Activated CD4-positive, alpha-beta T cell treated with anti-CD3 and anti-CD28 coated beads, Interleukin-2, amount 50 U/mL, for 1 hour (primary cell): ENCODE measurements around the gene SAXO1.
"Not testable (repeated sequence)": the region's sequence is repeated elsewhere in the genome, so short reads cannot be mapped to it uniquely, and the experiment has no call there.

Source experiments
- DNase-seq: peaks from one replicate; pipeline ENCODE4 v3.0.0-alpha.2; 2020

Gene SAXO1

DNA sequence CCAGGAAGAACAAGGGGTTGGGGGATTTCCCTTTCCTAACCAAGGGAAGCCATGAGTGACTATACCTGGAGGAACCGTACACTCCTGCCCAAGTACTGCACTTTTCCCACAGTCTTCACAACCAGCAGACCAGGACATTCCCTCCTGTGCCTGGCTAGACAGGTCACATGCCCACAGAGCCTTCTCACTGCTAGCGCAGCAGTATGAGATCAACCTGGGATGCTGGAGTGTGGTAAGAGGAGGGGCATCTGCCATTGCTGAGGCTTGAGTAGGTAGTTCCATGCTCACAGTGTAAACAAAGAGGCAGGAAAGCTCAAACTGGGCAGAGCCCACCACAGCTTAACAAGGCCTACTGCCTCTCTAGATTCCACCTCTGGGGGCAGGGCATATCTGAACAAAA, 35.9 kb downstream of the SAXO1 start:
- DNase-seq: no peak

GRCh38 chr9:18996211-18996610, 36.8 kb downstream of the SAXO1 start:
- no peak for DNase-seq

DNA sequence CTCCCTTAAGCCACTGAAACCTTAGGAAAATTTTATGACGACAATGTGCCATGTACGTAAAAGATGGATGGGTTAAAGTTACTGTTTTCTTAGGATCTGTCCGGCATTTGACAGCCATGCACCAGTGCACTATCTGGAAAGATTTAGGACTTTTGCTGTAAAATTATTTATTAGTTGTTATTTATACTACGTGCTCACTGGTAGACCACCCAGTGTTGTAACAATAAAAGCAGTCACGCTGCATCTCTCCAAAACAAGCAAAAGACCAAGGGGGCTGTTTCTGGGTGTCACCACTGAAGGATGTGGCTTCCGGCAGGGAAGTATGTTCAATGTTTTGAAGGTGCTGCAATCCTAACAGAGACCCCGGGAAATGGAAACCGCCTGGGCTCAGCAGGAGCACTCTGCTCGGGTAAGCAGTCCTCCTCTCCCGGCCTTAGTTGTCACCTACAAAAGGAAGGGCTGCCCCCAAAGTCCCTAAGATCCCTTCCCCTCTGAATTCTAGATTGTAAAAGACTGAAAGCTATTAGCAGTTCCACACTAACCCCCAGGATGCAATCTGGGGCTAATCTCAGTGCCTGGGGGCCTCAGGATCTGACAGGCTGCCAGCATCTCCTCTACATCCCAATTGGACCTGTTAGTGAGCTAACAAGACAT, 38.6 kb downstream of the SAXO1 start:
- no peak for DNase-seq

- not testable (repeated sequence) for DNase-seq
Measured at GRCh38 chr9:18991197-18991596, 41.8 kb downstream of the SAXO1 start.

GRCh38 chr9:18990494-18990893, 42.5 kb downstream of the SAXO1 start:
- DNase-seq: no peak

DNA sequence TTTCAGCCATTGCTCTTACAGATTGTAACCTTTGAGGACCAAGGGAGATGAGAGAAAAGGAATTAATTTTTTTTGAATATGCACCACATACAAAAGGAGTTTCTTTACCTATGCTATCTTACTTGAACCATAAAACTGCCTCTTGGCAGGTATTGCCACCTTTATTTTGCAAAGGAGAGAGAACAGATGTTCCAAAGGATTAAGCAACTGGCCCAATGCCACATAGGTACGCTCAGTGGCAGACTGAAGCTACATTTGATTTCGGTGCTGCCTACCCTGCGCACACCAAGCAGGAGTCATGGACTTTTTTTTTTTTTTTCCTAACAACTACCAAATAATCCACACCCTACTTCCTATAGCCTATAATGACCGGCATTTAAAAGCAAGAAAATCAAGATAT, 43.1 kb downstream of the SAXO1 start:
- no peak for DNase-seq

DNA sequence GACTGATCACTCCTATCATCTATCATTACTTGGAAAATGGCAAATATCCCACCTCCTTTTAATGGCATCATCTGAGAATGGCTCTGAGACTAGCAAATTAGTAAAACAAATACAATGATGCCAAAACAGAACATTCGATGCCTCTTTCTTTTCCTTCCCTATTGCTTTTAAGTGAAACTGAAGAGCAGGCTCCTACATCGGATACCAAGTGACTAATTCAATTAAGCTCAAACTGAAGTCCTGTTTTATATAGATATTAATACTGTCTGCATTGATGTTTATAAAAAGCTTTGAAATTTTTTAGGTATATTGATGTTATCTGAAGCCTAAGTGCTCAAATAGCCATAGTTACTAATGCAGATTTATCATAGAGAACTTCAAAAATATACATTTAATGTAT, 43.9 kb downstream of the SAXO1 start:
- DNase-seq: no peak

DNA sequence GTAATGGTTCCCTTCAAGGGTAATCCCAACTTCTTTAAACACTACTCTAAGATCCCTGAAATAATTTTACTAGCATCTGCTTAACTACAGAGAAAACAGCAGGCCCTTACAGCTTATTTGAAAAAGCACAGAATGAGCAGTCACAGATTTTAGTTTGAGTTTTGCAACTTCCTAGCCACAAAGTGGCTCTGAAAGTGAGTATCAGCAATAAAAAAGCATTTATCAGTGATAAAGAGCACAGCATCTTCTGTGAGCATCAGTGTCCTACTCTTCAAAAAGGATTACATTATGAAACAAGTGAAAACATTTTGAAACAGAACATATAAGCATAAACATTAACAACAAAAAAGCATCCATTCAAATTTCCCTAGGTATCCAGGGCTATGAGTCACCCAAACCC, 45.0 kb downstream of the SAXO1 start:
- no peak for DNase-seq

DNA sequence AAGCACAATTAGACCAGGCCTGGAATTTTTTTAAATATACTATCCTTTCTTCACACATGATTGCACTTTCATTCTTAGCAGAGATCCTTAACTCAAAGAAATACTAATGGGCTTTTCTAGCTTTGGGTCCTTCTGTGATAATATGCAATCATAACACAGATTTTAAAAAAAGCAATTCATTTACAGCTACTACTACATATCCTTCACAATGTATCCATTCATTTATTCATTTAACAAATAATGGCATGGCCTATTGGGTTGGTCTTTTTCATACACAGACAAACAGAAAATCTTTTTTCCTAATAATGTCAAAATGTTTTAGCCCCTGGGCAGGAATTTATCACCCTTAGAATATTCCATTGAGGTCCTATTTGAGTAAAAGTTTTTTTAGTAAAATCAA, 47.0 kb downstream of the SAXO1 start:
- DNase-seq: no peak

DNA sequence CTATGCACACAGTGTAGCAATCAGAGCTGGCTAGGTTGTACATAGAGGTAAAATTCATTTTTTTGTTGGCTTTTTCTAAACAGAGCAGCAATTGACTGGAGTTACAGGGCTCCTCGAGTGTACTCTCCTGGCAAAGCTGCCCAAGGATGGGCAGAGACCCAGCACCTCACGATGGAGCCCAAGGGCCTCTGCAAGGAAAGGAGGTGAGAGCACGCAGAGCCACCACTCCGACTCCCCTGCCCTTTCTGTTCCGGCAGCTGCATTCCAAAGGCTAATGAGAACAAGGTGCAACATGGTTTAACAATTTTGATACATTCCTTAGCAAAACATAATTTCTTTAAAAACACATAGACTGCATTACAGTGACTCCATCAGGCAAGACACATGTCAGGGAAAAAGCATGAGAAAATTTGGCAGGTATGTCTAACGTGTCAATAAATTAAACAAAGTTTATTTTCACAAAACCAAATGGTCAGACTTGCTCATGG, 47.5 kb downstream of the SAXO1 start:
- DNase-seq: no peak

GRCh38 chr9:18982262-18982620, 50.8 kb downstream of the SAXO1 start:
- no peak for DNase-seq

DNA sequence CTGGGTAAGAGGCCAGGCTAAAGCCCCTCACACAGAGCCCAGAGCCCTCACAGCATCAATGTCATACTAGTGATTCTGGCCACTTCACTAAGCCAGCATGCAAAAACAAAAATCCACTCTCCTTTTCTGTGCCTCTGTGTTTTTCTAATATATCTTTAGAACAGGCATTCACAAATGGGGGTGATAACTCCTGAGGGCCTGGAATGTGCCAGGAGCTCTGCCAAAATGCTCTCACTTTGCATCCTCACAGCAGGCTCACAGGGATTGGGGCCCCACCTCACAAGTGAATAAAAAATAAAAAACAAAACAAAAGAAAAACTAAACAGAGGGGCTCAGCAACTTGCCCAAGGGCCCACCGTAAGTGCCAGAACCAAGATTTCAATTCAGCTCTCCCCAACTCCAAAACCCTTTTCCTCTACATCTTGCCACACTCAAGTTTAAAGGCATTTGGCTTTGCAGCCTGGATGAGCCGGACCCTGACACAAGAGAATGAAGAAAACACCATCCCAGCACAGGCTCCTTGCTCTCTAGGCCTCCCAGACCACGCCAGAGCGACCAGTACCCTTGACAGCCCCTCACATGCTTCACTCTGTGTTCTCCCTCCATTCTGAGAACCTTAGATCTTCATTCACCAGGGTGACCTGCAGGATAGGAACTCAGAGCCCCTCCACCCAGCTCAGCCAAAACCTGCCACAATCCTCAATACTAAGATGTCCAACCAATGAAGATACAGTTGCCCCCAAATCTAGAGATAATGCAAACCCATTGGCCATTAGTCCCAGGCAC, 51.3 kb downstream of the SAXO1 start:
- DNase-seq: no peak

DNA sequence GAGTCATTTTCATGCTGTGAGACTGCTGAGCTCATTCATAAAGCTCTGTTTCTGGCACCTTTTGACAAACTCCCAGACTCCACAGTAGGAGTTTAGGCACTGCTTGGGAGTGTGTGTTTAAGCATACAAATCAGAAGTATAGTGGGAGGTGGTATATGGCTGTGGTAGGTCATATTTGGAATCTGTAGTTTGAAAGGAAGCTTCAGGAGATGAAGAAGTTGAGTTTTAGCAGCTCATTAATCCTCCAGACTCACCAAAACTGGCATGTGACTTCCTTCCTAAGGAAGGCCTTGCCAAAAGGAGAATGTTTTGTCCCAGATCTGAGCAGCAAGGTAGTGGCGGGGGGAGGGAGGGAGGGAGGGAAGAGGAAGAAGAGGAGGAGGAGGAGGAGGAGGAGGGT, 52.8 kb downstream of the SAXO1 start:
- DNase-seq: no peak

GRCh38 chr9:18979367-18979766, 53.6 kb downstream of the SAXO1 start:
- no peak for DNase-seq

GRCh38 chr9:18978188-18978587, 54.8 kb downstream of the SAXO1 start:
- no peak for DNase-seq

- no peak for DNase-seq
Measured at GRCh38 chr9:18976709-18977531, 56.1 kb downstream of the SAXO1 start.

GRCh38 chr9:18976221-18976708, 56.7 kb downstream of the SAXO1 start:
- DNase-seq: no peak

DNA sequence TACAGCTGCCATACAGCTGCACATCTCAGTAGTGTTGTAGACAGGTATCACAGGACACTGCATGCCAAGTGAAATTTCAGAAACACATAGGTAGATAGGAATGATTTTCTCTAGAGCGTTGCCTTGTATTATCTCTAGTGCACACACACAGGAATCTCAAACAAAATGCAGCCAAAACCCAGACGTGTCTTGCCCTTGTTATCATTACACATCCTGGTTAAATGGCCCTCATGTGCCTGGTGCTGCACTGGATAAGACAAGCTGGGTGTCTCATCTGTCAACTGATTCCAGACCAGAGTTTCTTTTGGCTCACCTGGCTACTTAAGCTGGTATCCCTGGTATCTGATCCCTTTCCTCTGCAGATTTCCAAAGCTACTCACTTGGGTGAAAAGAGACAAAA, 59.7 kb downstream of the SAXO1 start:
- no peak for DNase-seq

DNA sequence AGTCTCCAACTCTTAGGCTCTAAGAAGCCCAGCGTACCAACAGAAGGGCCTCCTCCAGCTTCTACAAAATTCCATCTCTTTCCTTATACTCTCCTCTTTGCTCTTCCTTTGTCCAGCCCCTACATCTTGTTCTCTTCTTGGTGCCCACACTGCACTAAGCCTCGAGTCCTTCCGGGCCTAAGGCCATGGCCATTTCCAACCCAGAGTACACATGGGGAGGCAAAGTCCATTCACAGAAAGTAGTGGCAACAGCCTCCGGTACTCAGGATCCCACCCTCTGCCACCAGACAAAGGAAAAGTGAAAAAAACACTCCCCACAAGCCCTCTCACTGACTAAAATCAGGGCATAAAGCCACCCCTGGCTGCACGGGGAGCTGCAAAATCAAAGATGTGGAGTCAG, 60.3 kb downstream of the SAXO1 start:
- no peak for DNase-seq

- no peak for DNase-seq
Measured at GRCh38 chr9:18971909-18972308, 61.1 kb downstream of the SAXO1 start.

DNA sequence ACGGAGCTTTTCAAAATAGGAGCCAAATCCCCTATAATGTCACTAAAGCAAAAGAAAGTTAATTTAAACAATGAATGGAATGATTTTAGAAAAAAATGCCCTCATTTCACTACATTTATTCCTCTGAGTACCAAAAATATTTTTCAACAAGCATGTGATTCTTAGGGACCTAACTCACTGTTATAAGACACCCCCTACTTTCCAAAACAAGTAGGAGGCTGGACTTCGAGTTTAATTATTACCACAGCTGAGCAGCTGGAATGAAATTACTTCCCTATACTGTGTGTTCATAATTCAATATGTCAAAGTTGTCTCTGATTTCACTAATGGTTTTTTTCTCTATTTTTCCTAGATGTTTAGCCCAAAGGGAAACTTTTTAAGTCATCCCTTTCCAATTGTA, 61.6 kb downstream of the SAXO1 start:
- no peak for DNase-seq

DNA sequence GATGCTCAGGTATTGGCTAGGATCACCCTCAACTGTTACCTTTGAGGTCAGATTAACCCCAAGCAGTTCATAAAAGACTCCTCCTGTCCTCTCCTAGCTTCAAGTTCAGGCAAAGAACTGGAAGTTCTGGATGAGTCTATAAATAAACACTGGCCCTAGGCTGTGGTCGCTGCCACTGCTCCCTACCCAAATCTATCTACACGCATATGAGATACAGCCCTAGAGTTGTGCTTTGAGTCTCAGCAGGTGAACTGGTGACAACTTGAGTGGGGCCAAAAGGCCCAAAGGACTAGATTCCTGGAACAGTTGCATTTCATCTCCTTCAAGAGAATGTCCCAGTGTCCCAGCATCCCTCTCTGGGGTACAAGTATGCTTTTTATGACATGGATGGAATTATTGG, 62.6 kb downstream of the SAXO1 start:
- no peak for DNase-seq

- DNase-seq: no peak
Measured at GRCh38 chr9:18969128-18969527, 63.9 kb downstream of the SAXO1 start.

- no peak for DNase-seq
Measured at GRCh38 chr9:18955626-18956025, 77.4 kb downstream of the SAXO1 start.
